ENCODE results near the gene ESR1.

Gene ESR1

DNA sequence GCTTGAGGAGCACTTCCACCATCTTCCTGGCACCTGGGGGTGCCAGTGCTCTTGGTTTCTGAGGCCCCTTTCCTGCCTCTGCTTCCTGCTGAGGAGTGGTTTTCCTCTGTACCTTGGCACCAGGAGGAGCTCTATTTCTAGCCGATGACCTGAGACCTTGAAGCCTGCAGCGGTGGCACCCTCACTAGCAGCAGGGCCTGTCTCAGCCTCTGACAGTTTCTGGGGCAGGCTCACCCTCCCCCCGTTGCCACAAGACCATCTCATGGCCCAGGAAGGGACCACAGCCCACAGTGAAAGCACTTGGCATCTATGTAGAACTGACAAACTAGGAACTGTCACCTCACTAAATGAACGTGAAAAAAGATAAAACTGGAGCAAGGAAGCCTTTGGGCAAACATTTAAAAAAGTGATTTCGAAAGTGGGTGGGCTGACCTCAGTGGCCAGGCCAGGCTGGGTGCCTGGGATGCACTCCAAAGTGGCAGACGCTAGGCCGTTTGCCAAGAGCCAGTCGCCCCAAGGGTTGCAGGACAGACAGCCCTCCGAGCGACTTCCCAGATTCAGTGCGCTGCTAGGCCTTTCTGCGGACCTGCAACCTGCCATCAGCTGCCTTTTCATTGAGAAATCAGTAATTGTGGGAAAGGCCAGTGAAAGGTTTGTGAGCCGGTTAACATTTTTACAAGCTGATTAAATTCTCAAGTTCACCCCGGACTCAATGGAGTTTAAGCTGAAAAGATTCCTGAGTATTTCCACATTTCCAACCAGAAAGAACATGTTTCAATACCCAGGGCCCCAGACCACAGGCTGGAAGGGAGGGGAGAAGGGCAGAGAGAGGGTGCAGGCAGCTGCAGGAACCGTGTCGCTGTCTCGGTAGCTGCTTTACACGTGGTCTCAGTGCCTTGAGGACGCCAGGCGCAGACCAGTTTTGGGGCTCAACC is 303.7 kb downstream of the ESR1 start:
- DNase-seq: no peak
- Mint-ChIP-seq H3K4me3 (no peak overlapping the region), H3K36me3 (no peaks in the 10 kb centered on the region), H3K27me3 (peaks cover 25% of the 10 kb centered on the region), H3K27ac (no peak overlapping the region), H3K9me3 (no peaks in the 10 kb centered on the region), H3K4me1 (peaks cover 5% of the 10 kb centered on the region)
- CTCF ChIA-PET: interaction anchor here (0.9 to 1.0 kb wide), 3 partner anchors 227 to 346 kb away, joined by 3 read pairs; no protein-coding TSS in a partner anchor

DNA sequence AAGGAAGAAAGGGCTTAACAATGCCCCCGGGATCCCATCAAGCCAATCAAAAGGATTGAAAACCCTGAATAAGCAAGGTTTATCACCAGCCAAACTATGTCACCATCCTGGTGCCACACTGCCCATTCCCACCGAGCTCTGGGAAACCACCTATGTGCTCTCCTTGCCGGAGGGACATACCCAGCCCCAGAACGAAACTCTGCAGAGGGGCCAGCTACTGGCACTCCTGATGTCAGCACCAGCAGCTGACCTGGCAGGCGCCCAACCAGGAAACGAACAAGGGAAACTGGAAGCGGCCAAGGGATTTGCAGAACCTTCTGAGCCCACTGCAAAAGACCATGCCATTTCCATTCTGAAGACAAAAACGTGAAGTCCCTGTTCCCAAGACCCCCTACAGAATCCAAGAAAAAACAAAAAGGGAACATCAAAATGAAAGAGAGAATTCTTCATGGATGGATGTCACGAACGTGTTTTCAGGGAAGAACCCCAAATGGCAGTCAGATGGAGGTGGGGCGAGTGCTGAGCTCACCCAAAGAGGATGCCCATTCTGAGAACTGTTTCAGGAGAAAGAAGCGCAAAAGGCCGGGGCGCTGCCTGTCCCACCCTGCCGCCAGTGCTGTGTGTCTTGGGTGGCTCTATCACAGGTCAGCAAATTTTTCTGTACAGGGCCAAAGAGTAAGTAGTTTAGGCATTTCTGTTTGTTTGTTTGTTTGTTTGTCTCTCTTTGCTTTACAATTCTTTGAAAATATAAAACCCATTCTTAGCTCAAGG is 305.2 kb downstream of the ESR1 start:
- no peak for DNase-seq
- Mint-ChIP-seq H3K4me1 (peaks cover 8% of the 10 kb centered on the region), H3K4me3 (no peak overlapping the region), H3K27ac (no peak overlapping the region), H3K9me3 (no peaks in the 10 kb centered on the region), H3K36me3 (no peaks in the 10 kb centered on the region), H3K27me3 (peaks cover 25% of the 10 kb centered on the region)
- CTCF ChIA-PET: no interaction called here

DNA sequence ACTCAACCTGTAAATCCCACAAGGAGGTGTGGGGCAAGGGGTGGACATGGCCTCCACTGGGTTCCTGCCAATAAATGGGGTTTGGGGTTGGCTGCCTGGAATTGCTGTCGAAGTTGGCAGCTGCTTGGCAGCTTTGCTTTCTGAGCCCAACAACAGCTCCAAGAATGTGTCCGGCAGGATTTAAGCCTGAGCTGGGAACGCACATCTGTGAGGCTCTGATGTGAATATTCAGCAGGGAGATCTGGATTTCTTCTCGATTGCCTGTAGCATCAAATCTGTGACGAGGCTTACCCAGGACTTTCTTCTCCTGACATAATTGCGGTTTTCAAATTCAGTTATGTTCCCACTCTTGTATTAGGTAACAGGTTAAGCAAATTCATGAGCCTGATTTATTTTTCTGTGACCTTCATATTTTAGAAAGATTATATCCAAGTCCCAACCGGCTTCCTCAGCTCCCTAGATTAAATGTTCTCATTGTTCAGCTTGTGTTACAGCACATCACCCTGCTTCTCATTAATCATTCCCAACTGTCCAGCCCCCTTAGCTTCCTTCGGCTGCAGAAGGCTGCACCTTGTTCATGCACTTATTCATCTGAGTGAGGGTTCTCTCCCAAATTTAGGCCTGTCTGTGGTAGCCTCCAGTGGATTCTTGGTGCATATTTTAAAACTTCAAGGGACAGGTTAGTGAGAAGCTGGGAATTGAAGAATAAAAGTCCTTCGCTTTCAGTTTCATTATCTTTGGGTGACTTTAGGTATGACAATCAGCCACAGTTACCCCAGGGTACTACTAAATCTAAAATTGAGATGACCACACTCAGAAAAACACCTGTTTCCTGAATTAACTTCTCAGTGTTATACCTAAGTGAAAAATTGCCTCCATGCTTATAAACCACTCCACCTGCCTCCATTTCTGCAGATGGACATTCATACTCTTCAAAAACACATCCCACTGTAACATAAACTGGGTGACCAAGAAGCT is 310.0 kb downstream of the ESR1 start:
- H3K4me3 Mint-ChIP-seq: no peak overlapping the region
- peaks cover 6% of the 10 kb centered on the region for H3K27me3 Mint-ChIP-seq
- H3K4me1 Mint-ChIP-seq: peaks cover 9% of the 10 kb centered on the region
- CTCF ChIA-PET: interaction anchor here (0.8 to 1.2 kb wide), 4 partner anchors 8 to 441 kb away, joined by 3 to 5 read pairs (median 3); no protein-coding TSS in a partner anchor
- H3K36me3 Mint-ChIP-seq: peaks cover 42% of the 10 kb centered on the region
- H3K9me3 Mint-ChIP-seq: no peaks in the 10 kb centered on the region
- DNase-seq: no peak
- peak overlapping the region; percentile 20 for H3K27ac Mint-ChIP-seq

DNA sequence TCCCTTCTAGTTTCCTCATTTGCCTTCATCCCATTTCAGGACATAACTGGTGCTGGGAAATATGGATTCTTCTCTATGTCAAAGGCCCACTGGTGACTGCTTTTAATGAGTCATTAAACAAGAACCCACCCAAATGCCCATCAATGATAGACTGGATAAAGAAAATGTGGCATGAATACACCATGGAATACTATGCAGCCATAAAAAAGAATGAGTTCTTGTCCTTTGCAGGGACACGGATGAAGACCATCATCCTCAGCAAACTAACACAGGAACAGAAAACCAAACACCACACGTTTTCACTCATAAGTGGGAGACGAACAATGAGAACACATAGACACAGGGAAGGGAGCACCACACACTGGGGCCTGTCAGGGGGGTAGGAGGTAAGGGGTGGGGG is 310.7 kb downstream of the ESR1 start:
- Mint-ChIP-seq H3K27me3 (no peaks in the 10 kb centered on the region), H3K27ac (no peak overlapping the region), H3K9me3 (no peaks in the 10 kb centered on the region), H3K4me1 (peaks cover 9% of the 10 kb centered on the region), H3K4me3 (no peak overlapping the region), H3K36me3 (peaks cover 42% of the 10 kb centered on the region)
- CTCF ChIA-PET: interaction anchor here (1.1 to 1.3 kb wide), 3 partner anchors 149 to 353 kb away, joined by 3 to 4 read pairs (median 3); no protein-coding TSS in a partner anchor
- DNase-seq: no peak

DNA sequence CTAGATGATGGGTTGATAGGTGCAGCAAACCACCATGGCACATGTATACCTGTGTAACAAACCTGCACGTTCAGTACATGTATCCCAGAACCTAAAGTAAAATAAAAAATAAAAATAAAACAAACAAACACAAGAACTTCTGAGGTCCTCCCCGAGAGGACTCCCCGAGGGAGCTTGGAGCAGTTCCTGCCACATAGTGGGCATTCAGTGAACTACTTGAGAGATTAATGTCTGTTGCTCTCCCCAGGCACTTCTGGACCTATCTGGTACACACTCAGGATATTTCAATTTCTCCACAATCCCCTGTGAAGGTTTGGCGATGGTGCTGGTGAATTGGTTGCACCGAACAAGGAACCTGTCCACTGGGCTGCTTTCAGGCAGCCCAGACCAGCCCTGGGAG is 311.2 kb downstream of the ESR1 start:
- H3K4me3 Mint-ChIP-seq: no peak overlapping the region
- H3K36me3 Mint-ChIP-seq: peaks cover 45% of the 10 kb centered on the region
- CTCF ChIA-PET: interaction anchor here (0.8 to 1.3 kb wide), 3 partner anchors 17 to 428 kb away, joined by 4 read pairs; no protein-coding TSS in a partner anchor

DNA sequence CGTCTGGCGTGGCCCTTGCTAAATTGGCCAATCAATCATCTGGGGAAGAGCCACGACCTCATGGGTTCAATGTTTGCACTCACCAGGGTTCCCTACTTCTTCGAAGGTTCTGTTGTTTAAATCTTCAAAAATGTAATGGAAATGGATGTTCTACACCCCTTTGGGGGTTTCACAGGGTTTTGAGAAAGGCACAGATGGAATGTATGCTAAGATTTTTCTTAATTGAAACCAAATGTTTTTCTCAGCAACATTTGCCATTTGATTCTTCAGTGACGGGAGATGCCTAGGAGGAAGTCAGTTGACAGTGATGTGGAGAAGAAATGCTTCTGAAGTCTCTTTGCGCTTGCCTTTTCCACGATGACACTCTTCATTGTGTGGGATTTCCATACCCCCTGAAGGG is 312.3 kb downstream of the ESR1 start:
- no peaks in the 10 kb centered on the region for H3K9me3 Mint-ChIP-seq
- peaks cover 55% of the 10 kb centered on the region for H3K36me3 Mint-ChIP-seq
- CTCF ChIA-PET: interaction anchor here (0.8 kb wide), 1 partner anchor 429 kb away, joined by 4 read pairs; no protein-coding TSS in a partner anchor
- no peaks in the 10 kb centered on the region for H3K27me3 Mint-ChIP-seq
- H3K4me1 Mint-ChIP-seq: peaks cover 11% of the 10 kb centered on the region
- no peak for DNase-seq
- no peak overlapping the region for H3K27ac Mint-ChIP-seq
- H3K4me3 Mint-ChIP-seq: no peak overlapping the region

More for the DNA sequence above, 311.2 kb downstream of the ESR1 start:
- Mint-ChIP-seq H3K27ac (no peak overlapping the region), H3K4me1 (peaks cover 9% of the 10 kb centered on the region), H3K9me3 (no peaks in the 10 kb centered on the region), H3K27me3 (no peaks in the 10 kb centered on the region)
- DNase-seq: no peak

DNA sequence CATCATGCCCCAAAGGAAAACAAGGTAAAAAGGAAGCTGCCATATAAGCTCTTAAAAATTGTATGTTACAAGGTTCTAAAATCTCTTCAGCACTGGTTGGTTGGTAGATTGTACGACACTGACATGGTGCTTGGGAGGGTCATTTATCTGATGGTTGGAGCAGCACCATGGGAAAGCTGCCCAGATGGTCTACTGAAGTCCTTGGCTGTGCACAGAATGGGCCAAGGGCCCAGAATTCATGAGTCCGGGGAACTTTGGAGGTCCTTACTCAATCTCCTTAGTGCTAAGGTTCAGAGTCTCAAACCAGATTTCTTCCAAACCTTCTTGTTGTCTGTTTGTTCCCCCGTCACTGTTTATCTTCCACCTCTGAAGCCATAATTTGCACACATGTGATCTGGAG is 314.4 kb downstream of the ESR1 start:
- no peaks in the 10 kb centered on the region for H3K27me3 Mint-ChIP-seq
- CTCF ChIA-PET: no interaction called here

DNA sequence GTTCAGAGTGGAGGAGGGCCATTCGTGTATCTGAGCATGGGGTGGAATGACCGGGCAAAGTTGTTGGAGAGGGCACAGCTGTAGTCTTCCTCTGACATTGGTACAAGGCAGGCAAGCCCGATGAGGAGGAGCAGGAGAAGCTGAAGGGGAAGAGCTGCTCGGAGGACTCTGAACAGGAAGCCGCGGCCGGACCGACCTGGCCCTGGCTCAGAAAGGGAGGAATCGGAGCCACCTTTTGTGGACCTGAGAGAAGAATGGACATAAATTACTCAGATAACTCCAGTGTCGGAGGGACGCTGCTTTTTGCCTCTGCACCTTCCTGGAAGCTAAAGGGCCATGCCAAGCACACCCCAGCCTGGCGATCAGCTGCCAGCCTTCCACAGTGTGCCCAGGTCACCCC is 315.0 kb downstream of the ESR1 start:
- Mint-ChIP-seq H3K27me3 (no peaks in the 10 kb centered on the region), H3K4me3 (no peak overlapping the region), H3K27ac (no peak overlapping the region), H3K9me3 (no peaks in the 10 kb centered on the region), H3K36me3 (peaks cover 68% of the 10 kb centered on the region), H3K4me1 (peaks cover 11% of the 10 kb centered on the region)
- DNase-seq: no peak
- CTCF ChIA-PET: no interaction called here

More for the DNA sequence above, 314.4 kb downstream of the ESR1 start:
- Mint-ChIP-seq H3K36me3 (peaks cover 67% of the 10 kb centered on the region), H3K9me3 (no peaks in the 10 kb centered on the region), H3K27ac (no peak overlapping the region), H3K4me1 (peaks cover 11% of the 10 kb centered on the region), H3K4me3 (no peak overlapping the region)
- DNase-seq: no peak

DNA sequence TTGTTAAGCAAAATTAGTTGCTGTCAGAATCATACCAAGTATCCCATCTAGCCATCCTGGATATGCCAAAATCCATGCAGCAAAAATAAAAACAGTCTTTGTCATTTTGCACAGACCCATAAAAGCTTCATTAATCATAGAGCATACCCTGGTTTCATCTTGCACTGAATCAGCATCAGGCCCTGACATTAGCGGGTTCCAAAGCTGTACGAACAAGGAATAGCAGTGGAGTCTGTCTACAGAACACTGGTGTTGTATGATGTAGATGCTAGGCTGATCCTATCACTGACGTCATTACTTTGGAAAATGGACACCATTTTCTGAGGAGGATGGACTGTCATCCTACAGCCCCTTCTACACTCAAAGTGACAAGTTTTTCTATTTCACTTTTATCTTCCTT is 315.6 kb downstream of the ESR1 start:
- H3K27me3 Mint-ChIP-seq: no peaks in the 10 kb centered on the region
- H3K9me3 Mint-ChIP-seq: no peaks in the 10 kb centered on the region
- H3K4me1 Mint-ChIP-seq: peaks cover 5% of the 10 kb centered on the region
- H3K27ac Mint-ChIP-seq: no peak overlapping the region
- peaks cover 67% of the 10 kb centered on the region for H3K36me3 Mint-ChIP-seq
- CTCF ChIA-PET: no interaction called here
- DNase-seq: no peak
- H3K4me3 Mint-ChIP-seq: no peak overlapping the region

DNA sequence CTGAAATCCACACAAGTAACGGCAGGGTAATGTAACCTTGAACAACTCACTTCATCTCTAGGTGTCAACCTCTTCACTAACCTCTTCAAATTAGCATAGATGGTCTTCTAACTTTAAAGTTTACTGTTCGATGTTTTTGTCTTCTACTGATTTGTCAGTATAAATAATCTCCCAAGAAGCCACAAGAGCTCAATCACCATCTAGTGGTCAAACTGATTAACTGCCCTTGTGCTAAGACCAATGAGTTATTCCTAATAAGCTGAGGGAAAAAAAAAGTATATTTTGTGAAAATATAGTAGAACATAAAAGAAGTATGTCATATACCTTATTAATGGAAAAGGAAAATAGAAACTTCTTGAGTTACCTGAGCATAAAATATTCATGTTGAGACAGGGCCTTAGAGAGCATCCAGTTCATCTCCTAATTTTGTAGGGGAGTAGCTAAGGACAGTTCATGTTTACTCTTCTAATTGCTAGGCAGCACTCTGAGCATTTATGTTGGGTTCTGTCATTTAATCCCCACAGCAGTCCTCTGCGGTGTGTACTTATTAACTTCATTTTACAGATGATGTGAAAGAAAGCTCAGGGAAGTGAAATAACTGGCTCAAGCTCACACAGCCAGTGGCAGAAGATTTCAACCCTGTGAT is 317.1 kb downstream of the ESR1 start:
- CTCF ChIA-PET: interaction anchor here (0.9 to 4.0 kb wide), 16 partner anchors 12 to 449 kb away, joined by 3 to 30 read pairs (median 4); no protein-coding TSS in a partner anchor
- Mint-ChIP-seq H3K36me3 (peaks cover 69% of the 10 kb centered on the region), H3K4me1 (peaks cover 2% of the 10 kb centered on the region), H3K27ac (peak overlapping the region; percentile 7), H3K27me3 (no peaks in the 10 kb centered on the region), H3K9me3 (no peaks in the 10 kb centered on the region), H3K4me3 (no peak overlapping the region)
- DNase-seq: no peak

DNA sequence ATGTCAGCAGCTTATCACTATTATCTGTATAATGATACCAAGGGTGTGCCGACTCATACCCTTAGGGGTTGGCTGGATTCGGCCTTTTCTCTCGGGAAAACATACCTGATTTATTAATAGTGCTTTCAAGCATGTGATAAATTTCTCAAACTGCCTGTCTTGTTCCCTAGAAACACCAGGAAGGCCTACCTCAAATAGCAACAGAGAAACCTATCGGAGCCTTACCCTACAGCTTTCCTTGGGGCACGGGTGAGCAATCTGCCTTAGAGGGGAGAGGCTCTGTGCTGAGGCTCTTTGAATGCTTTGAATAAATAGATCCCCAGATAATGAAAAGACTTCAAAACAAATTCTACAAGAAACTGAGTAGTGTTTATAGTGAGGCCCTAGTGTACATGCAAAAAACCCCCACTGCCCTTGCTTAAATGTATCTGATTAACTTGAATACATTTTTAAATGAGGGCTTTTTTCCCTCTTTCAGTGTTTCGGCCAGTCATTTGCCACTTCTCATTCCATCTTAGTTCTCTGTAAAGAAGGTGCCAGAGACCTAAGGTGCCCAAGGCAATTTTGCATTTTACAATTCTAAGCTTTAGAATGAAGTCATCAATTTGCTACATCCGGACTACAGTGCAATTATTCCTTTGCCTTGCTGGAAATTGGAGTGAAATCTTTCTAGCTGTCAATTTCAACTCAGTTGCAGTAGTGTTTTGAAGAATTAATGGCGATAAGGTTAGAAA is 320.1 kb downstream of the ESR1 start:
- CTCF ChIA-PET: interaction anchor here (4.0 kb wide), 1 partner anchor 361 kb away, joined by 30 read pairs; no protein-coding TSS in a partner anchor
- Mint-ChIP-seq H3K4me3 (no peak overlapping the region), H3K9me3 (no peaks in the 10 kb centered on the region), H3K36me3 (peaks cover 67% of the 10 kb centered on the region), H3K27me3 (no peaks in the 10 kb centered on the region), H3K4me1 (peaks cover 4% of the 10 kb centered on the region), H3K27ac (no peak overlapping the region)
- DNase-seq: no peak

DNA sequence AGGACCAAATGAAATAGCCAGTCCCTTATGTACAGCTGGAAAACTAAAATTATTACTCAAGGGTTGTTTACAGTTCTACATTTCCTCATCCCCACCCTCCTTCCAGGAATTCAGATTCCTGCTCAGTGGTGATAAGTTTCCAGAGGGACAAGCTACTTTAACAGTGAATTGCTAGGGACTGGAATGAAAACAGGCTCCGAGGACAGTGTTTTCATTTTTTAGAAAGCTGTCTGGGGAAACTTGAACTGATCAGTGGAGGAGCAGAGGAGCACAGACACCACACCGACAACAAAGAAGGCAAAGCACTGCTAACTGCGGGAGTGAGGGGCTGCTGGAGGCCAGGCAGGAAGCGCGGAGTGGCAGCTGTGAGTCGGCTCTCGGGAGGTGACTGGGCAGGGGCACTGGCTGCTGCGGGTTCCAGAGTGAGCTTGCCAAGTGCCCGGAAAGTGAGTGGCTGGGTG is 322.2 kb downstream of the ESR1 start:
- CTCF ChIA-PET: no interaction called here
- Mint-ChIP-seq H3K36me3 (peaks cover 67% of the 10 kb centered on the region), H3K4me1 (peaks cover 2% of the 10 kb centered on the region), H3K27me3 (no peaks in the 10 kb centered on the region), H3K9me3 (no peaks in the 10 kb centered on the region), H3K4me3 (no peak overlapping the region), H3K27ac (peak overlapping the region; percentile 55)
- no peak for DNase-seq
